ENCODE data around the gene ARID5B. TPM values are rescaled to one million over a fixed set of nuclear protein-coding genes. Genes with fewer than 3 reads are reported as not detected.

The ARID5B gene
- total RNA-seq, 4 donors from 2014 or later: 47.2 to 127 (median 62.8) TPM

DNA sequence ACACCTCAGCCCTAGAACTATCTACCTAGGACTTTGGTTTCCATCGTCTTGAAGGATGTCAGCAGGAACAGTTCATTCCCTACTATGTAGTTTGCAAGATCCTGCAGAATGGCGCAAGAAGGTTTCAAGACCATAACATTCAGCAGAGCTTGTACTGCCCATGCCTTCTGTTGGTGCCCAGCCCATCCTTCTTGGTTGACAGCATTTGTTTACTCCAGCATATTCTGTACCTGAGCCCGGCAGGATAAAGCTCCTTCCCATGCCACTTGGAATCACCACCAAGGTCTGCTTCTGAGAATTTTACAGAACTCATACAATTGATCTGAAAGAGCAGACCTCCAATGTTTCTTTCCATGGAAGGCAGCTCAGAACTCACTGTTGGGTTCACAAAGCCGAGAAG, 150.8 kb downstream of the ARID5B start:
- TF ChIP-seq, protein P1, sequence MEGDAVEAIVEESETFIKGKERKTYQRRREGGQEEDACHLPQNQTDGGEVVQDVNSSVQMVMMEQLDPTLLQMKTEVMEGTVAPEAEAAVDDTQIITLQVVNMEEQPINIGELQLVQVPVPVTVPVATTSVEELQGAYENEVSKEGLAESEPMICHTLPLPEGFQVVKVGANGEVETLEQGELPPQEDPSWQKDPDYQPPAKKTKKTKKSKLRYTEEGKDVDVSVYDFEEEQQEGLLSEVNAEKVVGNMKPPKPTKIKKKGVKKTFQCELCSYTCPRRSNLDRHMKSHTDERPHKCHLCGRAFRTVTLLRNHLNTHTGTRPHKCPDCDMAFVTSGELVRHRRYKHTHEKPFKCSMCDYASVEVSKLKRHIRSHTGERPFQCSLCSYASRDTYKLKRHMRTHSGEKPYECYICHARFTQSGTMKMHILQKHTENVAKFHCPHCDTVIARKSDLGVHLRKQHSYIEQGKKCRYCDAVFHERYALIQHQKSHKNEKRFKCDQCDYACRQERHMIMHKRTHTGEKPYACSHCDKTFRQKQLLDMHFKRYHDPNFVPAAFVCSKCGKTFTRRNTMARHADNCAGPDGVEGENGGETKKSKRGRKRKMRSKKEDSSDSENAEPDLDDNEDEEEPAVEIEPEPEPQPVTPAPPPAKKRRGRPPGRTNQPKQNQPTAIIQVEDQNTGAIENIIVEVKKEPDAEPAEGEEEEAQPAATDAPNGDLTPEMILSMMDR (IDR thresholded peaks at IDR 0.05): no peak
- TF ChIP-seq POLR2A (IDR thresholded peaks at IDR 0.05): no peak
- H3K4me3 ChIP-seq (ENCODE audit: low read depth, poor library complexity, severe bottlenecking): no peak overlapping the region
- intact Hi-C loops (cut with DNase I; ENCODE audit: low total_unique reads): no loop called here
- 92 to 95% methylated on average over 4 of the region's 4 CpGs for WGBS, 2 donors
- DNase-seq (ENCODE audit: low spot score in 2 of 2): no peak

DNA sequence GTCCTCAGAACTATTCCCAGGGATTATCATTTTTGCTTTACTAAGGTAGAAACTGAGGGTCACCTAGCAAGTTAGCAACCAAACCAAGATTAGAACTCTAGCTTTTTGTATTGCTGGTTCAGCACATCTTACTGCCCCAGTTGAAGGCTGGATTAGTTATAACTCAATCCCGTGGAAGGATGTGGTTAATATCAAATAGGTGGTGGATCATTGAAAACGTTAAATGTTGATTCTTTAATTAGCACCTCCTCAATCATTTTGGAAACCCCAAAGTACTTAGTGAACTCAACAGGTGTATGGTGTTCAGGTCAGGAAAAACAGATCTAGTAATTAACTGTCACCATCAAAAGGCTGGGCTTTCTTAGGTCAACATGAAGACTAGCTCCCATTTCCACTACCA, 152.4 kb downstream of the ARID5B start:
- TF ChIP-seq, protein P1 (IDR thresholded peaks at IDR 0.05): no peak
- TF ChIP-seq POLR2A (IDR thresholded peaks at IDR 0.05): no peak
- intact Hi-C loops (cut with DNase I; ENCODE audit: low total_unique reads): no loop called here
- DNase-seq (ENCODE audit: low spot score in 2 of 2): no peak

DNA sequence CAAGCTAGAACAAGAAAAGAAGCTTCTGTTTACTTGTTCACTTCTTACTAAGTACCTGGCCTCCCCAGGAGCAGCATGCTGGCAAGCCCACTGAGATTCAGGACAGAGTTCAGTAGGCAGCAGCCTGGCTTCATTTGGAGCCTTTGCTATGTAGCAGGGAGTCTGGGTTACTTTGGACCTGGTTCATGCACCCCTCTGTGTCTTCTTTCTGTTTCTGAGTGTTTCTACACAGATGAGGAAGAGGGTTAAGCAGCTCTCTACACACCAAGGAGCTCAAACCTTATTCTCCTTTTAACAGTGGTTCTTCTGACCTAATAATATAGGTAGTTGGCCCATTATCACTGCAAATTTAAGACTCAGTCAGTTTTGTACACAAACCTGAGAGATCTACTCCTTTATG, 152.9 kb downstream of the ARID5B start:
- no peak for DNase-seq (ENCODE audit: low spot score in 2 of 2)
- no peak overlapping the region for H3K4me3 ChIP-seq (ENCODE audit: low read depth, poor library complexity, severe bottlenecking)
- TF ChIP-seq, protein P1 (IDR thresholded peaks at IDR 0.05): no peak
- no peak for TF ChIP-seq POLR2A (IDR thresholded peaks at IDR 0.05)
- intact Hi-C loops (cut with DNase I; ENCODE audit: low total_unique reads): no loop called here

More for the DNA sequence above, 152.4 kb downstream of the ARID5B start:
- 8 to 49% methylated on average over 2 of the region's 2 CpGs for WGBS, 2 donors
- no peak overlapping the region for H3K4me3 ChIP-seq (ENCODE audit: low read depth, poor library complexity, severe bottlenecking)

DNA sequence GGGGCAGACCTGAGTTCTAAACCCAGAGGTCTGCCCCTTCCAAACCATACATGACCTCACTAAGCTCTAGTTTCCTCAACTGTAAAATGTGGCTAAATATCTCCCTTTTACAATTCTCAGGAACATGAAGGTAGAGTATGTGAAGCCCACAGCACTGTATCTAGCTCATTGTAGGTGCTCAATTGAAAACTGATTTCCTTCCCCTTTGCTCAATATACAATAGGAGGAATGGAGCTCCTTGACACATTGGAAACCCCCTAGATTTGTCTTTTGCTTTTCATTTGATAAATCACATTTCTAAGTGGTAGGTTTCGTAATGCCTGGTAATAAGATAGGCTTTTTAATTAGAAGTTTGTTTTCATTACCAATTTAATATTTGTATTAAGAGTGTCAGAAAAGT, 153.3 kb downstream of the ARID5B start:
- intact Hi-C loops (cut with DNase I; ENCODE audit: low total_unique reads): no loop called here
- WGBS, 2 donors: 79 to 84% methylated on average over 1 of the region's 1 CpG
- no peak overlapping the region for H3K4me3 ChIP-seq (ENCODE audit: low read depth, poor library complexity, severe bottlenecking)
- TF ChIP-seq, protein P1 (IDR thresholded peaks at IDR 0.05): no peak
- TF ChIP-seq POLR2A (IDR thresholded peaks at IDR 0.05): no peak
- DNase-seq (ENCODE audit: low spot score in 2 of 2): no peak

DNA sequence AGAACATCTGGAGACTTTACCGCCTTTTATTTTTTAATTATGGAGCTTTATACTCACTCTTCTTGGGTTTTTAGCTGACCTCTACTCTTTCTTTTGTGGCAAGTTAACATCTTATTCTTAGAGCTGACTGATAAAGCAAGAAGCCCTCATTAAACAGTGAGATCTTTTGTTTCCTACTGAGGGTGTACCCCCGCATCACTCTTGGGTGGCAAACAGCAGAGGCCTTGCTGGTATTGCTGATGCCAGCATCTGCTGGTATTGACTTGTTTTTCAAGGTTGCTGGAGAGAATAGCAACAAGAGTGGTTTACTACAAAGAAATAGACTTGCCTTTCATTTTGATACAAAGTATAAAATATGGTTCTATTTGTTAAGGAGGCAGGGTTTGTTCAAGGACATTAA, 154.7 kb downstream of the ARID5B start:
- intact Hi-C loops (cut with DNase I; ENCODE audit: low total_unique reads): no loop called here
- TF ChIP-seq, protein P1 (IDR thresholded peaks at IDR 0.05): no peak
- no peak for TF ChIP-seq POLR2A (IDR thresholded peaks at IDR 0.05)
- no peak overlapping the region for H3K4me3 ChIP-seq (ENCODE audit: low read depth, poor library complexity, severe bottlenecking)
- WGBS, 2 donors: 77% methylated on average over 2 of the region's 2 CpGs
- DNase-seq (ENCODE audit: low spot score in 2 of 2): no peak

DNA sequence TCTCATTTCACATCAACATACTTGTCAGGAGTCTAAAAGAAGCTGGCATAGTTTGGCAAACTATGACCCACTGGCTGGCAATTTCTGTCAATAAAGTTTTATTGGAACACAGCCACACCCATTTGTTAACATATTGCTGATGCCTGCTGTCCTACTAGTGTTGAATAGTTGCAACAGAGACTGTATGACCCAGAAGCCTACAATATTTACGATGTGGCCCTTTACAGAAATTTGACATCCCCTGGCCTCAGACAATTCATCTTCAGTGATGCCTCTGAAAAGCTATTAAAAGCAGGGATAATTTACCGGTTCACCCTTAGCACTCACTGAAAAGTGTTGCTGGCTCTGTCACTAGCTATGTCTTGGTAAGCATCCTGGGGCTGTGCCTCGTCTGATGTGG, 155.2 kb downstream of the ARID5B start:
- no peak overlapping the region for H3K4me3 ChIP-seq (ENCODE audit: low read depth, poor library complexity, severe bottlenecking)
- 52 to 74% methylated on average over 3 of the region's 3 CpGs for WGBS, 2 donors
- intact Hi-C loops (cut with DNase I; ENCODE audit: low total_unique reads): no loop called here

More for the DNA sequence above, 155.2 kb downstream of the ARID5B start:
- DNase-seq (ENCODE audit: low spot score in 2 of 2): no peak
- TF ChIP-seq POLR2A (IDR thresholded peaks at IDR 0.05): no peak
- TF ChIP-seq, protein P1 (IDR thresholded peaks at IDR 0.05): no peak
